ENCODE data around the gene IGF1.

DNA sequence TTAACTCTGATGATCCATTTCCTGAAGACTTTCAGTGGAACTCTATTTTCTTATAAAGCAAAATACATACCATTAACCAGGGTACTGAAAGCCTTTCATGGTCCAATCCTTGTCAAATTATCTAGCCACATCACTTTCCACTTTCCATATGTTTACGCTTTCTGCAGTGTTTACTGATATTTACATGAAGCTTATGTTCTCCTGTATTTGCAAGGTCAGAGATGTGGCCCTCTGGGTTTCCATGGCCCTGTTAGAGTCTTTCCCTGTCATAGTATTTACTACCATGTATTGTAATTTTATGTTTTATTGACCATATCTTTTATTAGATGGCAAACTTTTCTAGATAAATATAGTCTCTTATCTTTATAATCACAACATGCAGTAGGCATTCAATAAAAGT is 23.5 kb upstream of the IGF1 start:
- TF ChIP-seq, protein P1, sequence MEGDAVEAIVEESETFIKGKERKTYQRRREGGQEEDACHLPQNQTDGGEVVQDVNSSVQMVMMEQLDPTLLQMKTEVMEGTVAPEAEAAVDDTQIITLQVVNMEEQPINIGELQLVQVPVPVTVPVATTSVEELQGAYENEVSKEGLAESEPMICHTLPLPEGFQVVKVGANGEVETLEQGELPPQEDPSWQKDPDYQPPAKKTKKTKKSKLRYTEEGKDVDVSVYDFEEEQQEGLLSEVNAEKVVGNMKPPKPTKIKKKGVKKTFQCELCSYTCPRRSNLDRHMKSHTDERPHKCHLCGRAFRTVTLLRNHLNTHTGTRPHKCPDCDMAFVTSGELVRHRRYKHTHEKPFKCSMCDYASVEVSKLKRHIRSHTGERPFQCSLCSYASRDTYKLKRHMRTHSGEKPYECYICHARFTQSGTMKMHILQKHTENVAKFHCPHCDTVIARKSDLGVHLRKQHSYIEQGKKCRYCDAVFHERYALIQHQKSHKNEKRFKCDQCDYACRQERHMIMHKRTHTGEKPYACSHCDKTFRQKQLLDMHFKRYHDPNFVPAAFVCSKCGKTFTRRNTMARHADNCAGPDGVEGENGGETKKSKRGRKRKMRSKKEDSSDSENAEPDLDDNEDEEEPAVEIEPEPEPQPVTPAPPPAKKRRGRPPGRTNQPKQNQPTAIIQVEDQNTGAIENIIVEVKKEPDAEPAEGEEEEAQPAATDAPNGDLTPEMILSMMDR (IDR thresholded peaks at IDR 0.05): no peak
- TF ChIP-seq POLR2A (IDR thresholded peaks at IDR 0.05) (no peak), POLR2AphosphoS5 (IDR thresholded peaks at IDR 0.05) (no peak), EP300 (IDR thresholded peaks at IDR 0.05) (no peak)

Measured in upper lobe of left lung (tissue), 4 donors.